Stimulated activated CD8-positive, alpha-beta memory T cell treated with anti-CD3 and anti-CD28 coated beads, Interleukin-4, amount 100 ng/mL, for 48 hours (primary cell): ENCODE measurements around the gene PLA2G2A.
"Not testable (repeated sequence)": the region's sequence is repeated elsewhere in the genome, so short reads cannot be mapped to it uniquely, and the experiment has no call there.

Source experiments
- DNase-seq: peaks from one replicate; pipeline ENCODE4 v3.0.0-alpha.2; 2020

PLA2G2A gene

DNA sequence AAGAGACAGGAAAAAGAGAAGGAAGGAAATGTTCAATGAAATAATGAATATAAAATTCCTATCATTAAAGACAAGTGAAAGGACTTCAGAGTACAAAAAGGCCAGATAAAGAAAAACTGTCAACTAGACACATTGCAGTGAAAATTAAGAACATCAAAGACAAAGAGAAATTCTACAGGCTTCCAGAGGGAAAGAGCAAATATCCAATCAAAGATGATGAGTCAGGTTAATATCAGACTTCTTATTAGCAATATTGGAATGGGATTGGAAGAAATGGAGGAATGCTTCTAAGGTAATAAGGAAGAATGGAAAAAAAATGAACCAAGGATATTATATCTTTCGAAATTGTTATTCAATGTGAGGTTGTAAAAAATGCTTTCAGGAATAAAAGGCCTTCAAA is 7.8 kb downstream of the PLA2G2A start:
- DNase-seq, result no peak

DNA sequence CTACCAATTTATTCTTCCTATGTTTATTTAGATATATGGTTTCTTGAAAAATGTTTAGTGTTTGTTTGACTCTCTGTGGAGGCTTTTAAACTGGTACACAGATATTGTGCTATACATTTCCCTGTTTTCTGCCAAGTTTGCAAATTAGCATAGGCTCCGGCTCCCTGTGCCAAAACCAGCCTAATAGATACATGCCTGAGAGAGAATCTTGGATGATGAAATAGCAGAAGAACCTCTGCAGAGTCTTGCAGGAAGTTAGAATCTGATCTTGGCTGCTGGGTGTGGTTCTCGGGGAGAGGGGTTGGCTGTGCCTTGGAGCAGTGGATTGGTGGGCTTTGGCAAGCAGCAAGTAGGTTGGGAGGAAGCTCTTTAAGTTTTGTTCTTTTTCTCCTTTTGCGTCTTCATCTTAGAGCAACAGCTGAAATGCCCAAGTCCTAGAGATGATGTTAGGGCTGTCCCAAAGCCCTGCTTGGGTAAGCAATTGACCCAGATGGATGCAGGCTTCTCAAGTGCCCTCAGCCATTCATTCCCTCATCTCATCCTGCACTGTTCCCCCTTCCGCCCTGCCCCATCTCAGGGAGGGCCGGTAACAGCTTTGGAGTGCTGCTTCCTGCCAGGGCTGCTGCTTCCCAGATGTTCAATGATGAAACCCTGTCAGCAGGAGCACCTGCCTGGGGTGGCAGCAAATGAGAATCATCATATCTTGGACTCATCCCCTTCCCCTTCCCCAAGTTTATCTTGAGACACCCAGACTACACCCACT is 9.3 kb downstream of the PLA2G2A start:
- no peak for DNase-seq

DNA sequence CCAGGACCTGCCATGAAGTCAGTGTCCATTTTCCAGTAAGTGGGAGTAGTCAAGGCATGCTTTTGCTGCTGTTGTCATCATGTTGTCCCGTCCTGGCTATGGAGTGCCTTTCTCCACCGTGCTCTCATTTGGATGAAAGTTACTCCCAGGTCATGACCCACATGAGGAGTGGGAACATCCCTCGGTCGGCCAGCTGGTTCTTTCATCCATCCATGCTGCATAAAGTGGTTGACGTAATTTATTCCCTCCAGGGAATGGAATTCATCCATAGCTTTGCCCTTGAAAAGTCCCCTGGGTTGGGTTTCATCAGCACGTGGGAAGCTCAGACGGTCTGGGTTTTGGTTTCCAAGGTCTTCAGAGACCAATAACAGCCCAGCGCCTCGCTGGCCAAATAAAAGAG is 11.6 kb downstream of the PLA2G2A start:
- no peak for DNase-seq

DNA sequence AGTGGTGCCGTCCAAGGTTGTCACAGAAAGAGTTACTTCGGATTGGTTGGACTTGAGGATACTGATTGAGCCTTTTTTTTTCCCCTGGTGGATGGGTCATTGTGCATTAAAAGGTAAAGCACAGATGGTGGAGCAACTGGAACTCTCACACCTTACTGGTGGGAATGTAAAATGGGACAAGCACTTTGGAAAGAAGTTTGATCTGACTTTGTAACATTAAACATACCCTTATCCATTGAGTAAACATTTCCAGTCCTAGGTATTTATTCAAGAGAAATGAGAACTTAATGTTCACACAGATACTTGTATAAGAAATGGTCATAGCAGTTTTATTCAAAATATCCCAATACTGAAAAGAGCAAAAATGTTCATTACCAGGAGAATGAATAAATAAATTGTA is 14.9 kb downstream of the PLA2G2A start:
- no peak for DNase-seq

DNA sequence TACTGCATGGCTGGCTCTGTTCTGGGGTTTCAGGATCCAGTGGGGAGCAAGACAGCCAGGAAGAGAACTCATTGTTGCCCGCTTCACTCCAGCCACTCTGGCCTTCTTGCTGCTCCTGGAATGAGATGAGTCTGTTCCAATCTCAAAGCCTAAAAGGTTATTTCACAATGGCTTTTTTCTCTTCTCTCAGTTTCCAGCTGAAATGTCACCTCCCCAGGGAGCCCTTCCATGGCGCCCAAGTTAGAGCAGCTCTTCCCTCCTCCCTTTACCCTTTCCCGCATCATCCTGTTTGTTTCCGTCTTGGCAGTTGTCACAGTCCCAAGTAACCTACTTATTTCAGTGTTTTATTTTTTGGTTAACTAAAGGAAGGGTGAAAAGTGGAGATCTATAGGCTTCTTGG is 15.8 kb downstream of the PLA2G2A start:
- DNase-seq, result no peak

DNA sequence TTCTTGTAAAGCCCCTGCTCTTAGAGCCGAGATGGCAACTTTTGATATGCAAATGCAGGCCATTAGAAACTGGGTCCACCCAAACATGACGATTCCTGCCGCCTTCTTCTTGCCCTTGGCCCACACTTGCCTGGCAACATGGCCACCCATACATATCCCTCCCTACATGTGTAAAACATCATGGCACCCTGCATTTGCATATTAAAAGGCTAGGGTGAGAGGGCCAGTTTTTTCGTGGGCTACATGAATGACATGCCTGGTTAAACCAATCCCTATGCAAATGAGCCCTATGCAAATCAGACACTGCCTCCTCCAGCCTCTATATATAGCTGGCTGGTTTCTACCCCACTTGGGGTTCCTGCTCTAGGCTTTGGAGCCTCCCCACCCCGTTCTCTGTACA is 18.8 kb downstream of the PLA2G2A start:
- DNase-seq, result no peak

DNA sequence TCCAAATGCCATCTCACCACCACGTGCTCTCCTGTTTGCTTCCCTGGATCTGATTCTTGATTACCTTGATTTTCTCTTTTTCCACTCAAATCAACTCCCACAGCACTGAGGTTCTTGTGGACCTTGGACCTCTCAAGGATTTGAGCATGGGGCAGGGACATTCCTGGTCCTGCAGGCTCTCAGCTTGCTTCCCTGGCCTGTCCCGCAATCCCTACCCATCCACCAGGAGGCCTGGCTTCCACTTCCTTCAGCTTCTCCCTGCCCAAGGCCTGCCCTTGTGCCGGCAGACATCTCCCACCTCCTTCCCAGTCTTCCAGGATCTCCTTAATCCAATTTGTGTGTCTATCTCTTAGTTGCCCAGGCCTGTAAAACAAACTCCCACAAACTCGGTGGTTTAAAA is 21.6 kb downstream of the PLA2G2A start:
- DNase-seq, result no peak

DNA sequence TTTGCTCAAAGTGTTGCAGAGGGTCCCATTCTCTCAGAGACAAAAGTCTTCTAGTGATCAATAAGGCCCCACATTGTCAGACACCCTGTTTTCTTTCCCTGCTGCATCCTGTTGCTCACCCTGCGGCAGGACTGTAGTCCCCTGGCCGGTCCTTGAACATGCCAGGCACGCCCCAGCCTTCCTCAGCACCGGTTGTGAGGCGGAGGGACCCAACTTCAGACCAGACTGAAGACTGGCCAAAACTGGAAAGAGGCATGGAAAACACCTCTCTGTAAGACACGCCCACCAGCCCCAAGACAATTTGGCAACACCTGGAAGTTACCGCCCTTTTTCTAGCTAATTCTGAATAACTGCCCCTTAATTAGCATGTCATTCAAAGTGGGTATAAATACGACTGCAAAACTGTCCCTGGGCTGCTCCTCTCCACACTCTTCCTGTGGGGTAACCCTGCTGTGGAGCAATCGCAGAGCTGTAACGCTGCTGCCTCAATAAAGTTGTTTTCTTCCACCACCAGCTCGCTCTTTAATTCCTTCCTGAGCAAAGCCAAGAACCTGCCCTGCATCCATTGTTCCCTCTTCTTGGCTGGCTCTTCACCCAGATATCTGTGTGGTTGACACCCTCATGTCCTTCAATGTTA is 23.8 kb downstream of the PLA2G2A start:
- DNase-seq, result no peak

DNA sequence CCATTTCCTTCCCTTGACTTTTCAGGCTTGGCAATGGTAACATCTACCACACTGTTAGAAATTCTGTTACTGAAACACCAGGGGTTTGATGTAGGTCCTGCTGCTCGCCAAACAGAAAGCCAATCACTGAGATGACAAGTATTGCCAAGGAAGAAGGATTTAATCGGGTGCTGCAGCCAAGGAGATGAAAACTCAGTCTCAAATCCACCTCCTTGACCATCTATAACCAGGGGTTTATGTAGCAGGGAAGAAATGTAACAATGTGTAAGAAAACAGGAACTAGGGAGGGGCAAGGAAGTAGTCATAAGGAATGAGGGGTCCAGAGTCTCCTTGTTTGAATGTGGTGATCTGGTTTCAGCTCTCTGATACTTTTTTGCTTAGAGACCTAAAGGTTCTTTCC is 25.4 kb downstream of the PLA2G2A start:
- DNase-seq, result no peak

DNA sequence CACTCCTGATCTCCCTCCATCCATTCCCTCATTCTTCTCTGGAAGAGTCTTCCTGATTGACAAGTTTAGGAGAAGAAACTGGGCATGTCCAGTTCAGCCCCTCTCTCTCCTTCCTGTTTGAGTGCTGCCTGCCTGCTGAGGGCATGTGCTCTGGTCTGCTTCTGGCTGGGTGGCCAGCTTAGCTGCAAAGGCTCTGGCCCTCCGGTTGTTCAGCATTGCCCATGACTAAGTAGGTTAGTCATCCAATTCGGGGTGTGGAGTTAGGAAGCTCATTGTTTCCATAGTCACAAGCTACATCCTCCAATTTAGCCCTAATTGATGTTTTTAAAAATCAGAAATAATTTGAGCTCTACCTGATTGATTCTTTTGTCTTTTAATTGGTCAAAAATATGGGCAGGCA is 30.4 kb downstream of the PLA2G2A start:
- DNase-seq, result no peak

DNA sequence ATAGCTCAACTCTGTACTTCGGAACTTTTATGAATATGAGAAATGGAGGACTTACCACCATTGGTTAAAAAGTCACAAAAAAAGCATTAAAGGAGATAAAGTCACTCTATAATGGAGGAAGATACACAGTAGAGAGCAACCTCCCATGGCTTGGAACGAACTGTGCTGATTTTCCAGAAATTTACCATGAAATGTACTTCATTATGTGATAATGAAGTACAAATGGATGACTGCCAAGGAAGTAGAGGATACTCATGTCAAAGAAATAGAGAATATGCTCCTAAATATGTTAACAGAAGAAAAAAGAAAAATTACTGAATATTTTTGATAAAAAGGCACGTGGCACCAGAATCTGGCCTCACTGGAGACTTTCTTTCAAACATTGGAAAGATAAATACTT is 32.4 kb downstream of the PLA2G2A start:
- DNase-seq, result no peak

DNA sequence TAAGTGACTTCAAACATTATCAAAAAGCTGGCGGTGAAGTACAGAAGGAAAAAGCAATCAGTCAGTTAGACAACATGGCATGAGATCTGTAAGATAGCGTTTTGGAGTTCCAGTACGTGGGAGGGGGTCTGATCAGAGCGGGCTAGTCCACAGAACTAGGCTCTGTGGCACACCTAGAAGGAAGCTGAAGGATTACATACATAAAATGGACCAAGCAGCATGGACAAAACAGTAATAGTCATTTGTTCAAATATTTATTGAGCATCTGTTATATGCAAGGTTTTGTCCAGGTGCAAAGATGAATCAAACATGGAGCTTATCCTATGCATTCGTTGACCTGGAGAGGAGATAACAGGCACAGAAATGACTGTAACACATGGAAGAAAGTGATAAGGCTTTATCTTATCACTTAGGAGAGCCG is 33.1 kb downstream of the PLA2G2A start:
- no peak for DNase-seq

DNA sequence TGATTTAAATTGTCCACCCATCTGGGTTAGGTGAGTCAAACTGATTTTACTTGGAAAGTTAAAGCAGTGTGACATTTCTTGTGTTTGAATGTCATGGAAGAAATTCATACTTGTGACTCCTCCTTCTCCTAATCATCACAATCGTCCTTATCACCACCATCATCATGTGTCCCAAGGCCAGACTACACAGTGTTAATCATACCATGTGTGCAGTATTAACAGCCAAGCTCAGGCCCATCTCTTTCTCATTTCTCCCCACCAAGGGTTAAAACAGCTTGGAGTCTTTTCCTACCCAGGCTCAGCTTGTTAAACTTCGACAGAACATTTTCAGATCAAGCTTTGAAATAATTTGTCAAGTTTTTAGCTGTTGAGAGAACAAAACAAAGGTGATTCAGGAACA is 33.5 kb downstream of the PLA2G2A start:
- DNase-seq, result no peak

DNA sequence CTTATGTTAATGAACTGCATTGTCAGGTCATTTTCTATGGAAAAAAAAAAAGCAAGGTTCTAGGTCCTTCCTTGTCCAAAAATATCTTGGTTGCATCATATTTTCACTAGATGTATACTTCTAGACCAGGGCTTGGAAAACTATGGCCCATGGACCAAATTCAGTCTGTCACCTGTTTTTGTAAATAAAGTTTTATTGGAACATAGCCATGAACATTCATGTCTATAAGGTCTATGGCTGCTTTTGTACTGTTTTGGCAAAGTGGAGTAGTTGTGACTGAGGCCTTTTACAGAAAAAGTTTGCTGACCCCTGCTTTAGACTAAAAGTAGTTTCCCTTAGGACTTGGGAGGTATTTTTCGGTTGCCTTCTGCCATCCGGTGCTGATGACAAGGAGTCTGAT is 36.8 kb downstream of the PLA2G2A start:
- no peak for DNase-seq

DNA sequence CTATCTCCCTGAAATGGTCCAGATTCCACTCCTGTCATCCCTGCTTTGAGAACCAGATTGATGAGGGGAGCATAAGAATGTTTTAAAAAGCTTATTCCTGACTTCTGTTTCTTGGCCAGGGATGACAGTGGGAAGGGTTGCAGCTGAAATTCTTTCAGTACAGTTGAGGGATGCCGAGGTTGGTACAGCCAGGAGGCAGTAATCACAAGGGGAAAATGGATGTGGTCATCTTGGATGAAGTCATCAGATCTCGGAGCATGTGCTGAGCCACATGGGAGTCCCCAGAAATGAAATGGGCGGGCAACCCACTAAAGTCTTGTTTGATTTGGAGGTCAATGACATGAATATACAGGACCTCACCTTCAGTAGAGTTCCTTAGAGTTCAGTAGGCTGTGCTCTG is 37.3 kb downstream of the PLA2G2A start:
- no peak for DNase-seq

DNA sequence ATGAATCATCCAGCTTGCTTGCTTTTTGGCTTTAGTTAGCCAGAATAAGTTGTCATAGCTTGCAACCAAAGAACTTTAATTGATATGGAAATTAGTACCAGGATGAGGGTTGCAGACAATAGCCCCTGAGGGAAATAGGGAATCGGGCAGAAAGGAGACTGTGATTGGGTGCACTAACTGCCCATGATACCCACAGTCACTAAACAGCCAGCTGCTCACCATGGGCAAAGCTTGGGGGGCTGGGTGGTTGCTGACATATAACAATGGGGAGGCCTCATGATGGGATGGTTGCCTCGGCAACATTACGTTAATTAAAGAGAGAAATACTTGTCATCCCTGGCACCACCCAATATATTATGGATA is 38.2 kb downstream of the PLA2G2A start:
- no peak for DNase-seq

DNA sequence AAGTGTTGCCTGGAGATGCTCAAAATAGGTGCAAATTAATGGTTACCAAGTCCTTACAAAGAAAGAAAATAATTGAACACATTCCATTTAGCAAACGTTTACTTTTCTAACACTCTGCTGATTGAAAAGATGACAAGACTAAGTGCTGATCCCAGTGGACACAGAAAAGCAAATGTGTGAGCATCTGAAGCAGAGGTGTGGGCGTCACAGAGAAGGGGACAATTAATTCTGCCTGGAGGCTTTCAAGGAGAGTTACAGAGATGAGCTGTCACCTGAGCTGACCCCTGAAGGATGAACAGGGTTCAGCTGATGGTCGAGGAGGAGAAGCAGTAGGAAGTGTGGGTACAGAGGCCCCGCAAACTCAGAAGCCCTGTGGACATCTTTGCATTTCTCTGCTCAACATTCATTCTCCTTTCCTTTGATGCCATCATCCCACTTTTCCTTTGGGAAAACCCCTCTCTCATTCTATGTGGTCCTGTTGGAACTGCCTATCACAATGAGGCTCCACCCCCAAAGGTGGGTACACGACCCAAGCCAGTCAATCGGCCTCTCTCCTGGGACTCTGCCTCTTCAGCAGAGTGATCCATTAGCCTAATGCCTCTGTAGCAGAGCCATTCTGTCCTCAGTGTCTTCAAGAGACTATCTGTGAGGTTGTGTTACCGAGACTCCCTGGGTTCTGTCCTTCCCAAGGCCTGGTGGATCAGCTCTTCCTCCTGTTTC is 38.8 kb downstream of the PLA2G2A start:
- DNase-seq, result no peak

DNA sequence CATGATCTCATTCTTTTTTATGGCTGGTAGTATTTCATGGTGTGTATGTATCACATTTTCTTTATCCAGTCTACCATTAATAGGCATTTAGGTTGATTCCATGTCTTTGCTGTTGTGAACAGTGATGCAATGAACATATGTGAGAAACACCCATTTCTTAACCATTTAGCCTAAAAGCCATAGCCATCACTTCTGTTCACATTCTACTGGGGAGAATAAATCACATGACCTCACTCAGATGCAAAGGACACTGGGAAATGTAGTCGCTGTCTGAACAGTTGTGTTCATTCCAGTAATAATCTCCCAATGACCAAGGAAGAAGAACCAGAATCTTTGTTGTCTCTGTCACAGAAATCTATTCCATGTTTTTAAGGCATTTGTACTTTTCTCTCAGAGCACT is 40.9 kb downstream of the PLA2G2A start:
- no peak for DNase-seq

DNA sequence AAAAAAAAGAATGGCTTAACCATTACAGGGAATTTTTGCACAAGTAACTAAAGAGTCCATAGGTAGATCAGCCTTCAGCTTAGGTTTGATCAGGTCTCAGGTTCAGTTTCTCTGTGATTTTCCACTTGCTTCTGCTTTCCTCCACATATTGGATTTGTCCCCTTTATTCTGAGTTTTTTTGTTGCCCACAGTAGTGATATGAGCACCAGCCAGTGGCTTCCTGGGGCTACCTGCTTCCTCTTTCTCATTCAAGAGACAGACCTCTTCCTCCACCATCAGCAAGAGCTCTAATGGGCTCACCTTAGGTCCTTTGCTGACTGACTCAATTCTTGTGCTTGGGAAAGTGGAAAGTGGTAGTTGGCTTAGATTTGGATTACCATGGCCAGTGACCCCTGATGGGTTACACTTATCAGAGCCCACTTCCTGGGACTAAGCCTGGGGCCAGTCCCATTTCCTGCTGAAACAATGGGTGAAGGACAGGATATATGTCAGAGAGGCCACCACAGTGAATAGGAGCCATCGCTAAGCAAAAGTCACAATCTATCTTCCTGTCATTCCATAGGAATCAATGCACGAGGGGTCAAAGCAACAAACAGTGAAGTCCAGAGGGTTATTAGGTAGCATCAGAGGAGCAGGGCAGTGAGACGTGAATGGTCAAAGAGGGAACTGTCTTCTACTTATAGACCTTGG is 43.2 kb downstream of the PLA2G2A start:
- DNase-seq, result no peak

DNA sequence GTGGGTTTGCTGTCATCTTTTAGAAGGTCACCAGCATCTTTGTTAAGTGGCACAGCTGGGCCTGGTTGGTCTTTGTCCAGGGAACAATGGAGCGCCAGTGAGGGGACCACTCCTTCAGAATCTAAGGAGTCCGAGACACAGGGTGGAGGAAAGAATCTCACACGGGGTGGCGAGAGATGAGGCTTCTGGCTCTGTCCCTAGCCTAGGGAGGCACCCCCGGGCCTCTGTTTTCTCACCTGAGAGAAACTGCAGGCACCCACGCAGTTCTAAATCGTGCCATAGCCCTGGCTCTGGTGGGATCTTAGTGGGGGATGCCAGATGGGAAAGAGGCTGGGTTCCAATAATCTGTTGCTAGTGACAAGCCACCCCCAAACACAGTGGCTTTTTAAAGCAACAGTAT is 45.1 kb downstream of the PLA2G2A start:
- DNase-seq, result no peak

DNA sequence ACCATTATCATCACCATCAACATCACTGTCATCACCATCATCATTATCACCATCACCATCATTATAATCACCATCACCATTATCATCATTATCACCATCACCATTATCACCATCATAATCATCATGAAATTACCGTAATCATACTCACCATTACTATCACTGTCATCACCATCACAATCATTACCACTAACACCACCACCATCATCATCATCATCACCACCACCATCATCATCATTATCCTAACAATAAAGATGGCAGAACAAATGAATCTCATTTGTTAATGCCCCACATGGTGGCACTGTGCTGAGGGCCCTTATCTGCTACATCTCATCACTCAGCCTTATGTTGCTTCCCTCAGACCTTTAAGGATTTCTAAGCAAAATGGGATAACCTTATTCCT is 46.6 kb downstream of the PLA2G2A start:
- no peak for DNase-seq

DNA sequence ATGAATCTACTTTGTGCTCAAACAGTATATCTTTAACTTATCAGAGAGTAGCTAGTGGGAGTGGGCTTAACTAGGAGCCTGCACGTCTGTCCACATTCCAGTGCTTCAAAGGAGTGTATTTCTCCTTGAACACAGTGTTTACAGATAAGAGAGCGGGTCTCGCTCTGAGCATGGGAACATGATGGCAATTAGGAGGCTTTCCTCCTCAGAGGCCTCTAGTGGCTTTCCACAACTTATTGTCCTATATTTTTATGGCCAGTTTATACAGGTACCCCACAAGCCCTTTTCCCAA is 52.3 kb downstream of the PLA2G2A start:
- not testable (repeated sequence) for DNase-seq

DNA sequence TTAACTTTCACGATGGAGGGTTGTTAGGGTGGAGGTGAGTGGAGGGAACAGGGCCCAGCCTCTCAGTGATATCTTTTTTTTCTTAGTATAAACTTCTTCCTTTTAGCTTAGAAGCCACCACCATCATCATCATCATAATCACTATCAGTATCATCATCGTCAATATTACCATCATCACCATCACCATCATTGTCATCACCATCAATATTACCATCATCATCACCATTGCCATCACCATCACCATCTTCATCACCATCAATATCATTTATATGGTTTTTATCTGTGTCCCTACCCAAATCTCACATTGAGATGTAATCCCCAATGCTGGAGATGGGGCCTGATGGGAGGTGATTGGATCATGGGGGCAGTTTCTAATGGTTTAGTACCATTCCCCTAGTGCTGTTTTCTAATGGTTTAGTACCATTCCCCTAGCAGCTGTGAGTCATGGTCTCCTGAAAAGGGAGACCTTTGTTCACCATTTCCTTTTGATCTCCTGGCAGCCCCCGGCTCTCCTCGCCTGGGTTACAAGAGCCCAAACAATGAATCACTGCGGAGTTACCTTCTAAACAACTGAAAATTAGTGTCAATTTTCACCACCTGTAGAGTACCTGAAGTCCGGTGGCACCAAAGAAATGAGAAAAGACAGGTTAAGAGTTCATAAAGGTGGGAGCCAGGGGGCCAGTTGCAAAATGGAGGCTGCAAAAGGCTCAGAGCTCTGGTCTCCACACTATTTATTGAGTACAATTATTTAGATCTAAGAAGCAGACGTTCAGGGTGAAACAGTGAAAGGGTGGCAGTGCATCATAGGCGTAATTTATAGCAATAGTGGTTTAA is 52.9 kb downstream of the PLA2G2A start:
- DNase-seq, result no peak
